ENCODE measurements around the gene NEUROG2.

Gene NEUROG2

GRCh38 chr4:112485930-112486329 is 30.1 kb downstream of the NEUROG2 start:
- no peak for TF ChIP-seq CTCF (IDR thresholded peaks at IDR 0.05; ENCODE audit: extremely low read depth, insufficient read depth, missing control alignments)
- in situ Hi-C loops (cut with MboI; ENCODE audit: low pct_unique_long_range_greater_than_20kb, low sequenced_read_pairs, unreplicated experiment), result no loop called here
- no peak for DNase-seq (ENCODE audit: low spot score)

DNA sequence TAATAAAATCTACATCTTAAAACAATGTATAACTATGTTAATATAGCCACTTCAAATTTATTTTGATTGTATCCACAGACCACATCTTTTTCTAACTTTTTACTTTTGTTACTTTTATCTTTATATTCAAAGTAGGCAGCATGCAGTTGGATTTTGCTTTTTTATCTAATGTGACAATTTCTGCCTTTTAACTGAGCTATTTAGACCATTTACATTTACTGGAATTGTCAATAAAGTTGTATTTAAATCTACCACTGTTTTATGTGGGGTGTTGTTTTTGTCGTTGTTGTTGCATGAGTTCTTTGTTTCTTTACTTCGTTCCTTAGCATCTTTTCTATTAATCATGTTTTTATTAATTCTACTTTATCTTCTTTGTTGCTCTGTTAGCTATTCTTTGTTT is 42.0 kb downstream of the NEUROG2 start:
- in situ Hi-C loops (cut with MboI; ENCODE audit: low pct_unique_long_range_greater_than_20kb, low sequenced_read_pairs, unreplicated experiment), result no loop called here
- no peak for DNase-seq (ENCODE audit: low spot score)
- no peak for TF ChIP-seq CTCF (IDR thresholded peaks at IDR 0.05; ENCODE audit: extremely low read depth, insufficient read depth, missing control alignments)

- DNase-seq (ENCODE audit: low spot score), result no peak
- in situ Hi-C loops (cut with MboI; ENCODE audit: low pct_unique_long_range_greater_than_20kb, low sequenced_read_pairs, unreplicated experiment), result no loop called here
- no peak for TF ChIP-seq CTCF (IDR thresholded peaks at IDR 0.05; ENCODE audit: extremely low read depth, insufficient read depth, missing control alignments)
Observed at GRCh38 chr4:112472318-112472717, 43.7 kb downstream of the NEUROG2 start.

Data from GM13977 (cell line).